CD4-positive, CD25-positive, alpha-beta regulatory T cell (primary cell): ENCODE data around the gene MYOM1. TPM values are rescaled to one million over a fixed set of nuclear protein-coding genes. Genes with fewer than 3 reads are reported as not detected.
"Not testable (repeated sequence)": the region's sequence is repeated elsewhere in the genome, so short reads cannot be mapped to it uniquely, and the experiment has no call there.

Experiments used
- ATAC-seq, 2 donors: fragments of 150-1000 bp; cut with Tn5 transposase; one replicate each; pipeline ENCODE4 v1.10.0; 2021; ENCODE audit warnings: low read depth in 2 of 2, moderate number of reproducible peaks in 2 of 2, moderate library complexity in 1 of 2
- DNase-seq, 3 donors: peaks; one replicate each; pipeline versions ENCODE4 v3.0.0 to v3.0.0-alpha.2; 2012 to 2022; ENCODE audit warnings: mixed read lengths in 1 of 3
- H3K27ac ChIP-seq: one replicate; pipeline ENCODE4 v1.7.0; 2013; ENCODE audit warnings: mild to moderate bottlenecking, low read length; ENCODE audit not compliant: insufficient read depth, poor library complexity, severe bottlenecking
- H3K27me3 ChIP-seq: one replicate; pipeline ENCODE4 v1.7.0; 2013; ENCODE audit warnings: low read length; ENCODE audit not compliant: control insufficient read depth, insufficient read depth
- H3K36me3 ChIP-seq: one replicate; pipeline ENCODE4 v1.7.0; 2013; ENCODE audit warnings: mild to moderate bottlenecking, low read length, moderate library complexity; ENCODE audit not compliant: control insufficient read depth, insufficient read depth
- H3K4me1 ChIP-seq: 2 replicates; pipeline ENCODE4 v1.7.0; 2013; ENCODE audit warnings: mild to moderate bottlenecking, low read length; ENCODE audit not compliant: insufficient read depth, control insufficient read depth, poor library complexity, severe bottlenecking
- H3K4me3 ChIP-seq: one replicate; pipeline ENCODE4 v1.7.0; 2013; ENCODE audit warnings: low read depth, mild to moderate bottlenecking, low read length, moderate library complexity
- H3K9me3 ChIP-seq, 2 experiments: 1 replicate in 1 of 2; 2 replicates in 1 of 2; pipeline ENCODE4 v1.7.0; 2013; ENCODE audit warnings: low read length in 2 of 2, mild to moderate bottlenecking in 1 of 2, moderate library complexity in 1 of 2; ENCODE audit not compliant: control insufficient read depth in 2 of 2
- H3K27ac Mint-ChIP-seq, 3 donors: one replicate each; pipeline ENCODE4 v1.8.0; 2020 to 2022; ENCODE audit warnings: mild to moderate bottlenecking in 3 of 3, mixed read lengths in 3 of 3, moderate library complexity in 2 of 3
- H3K27me3 Mint-ChIP-seq: one replicate; pipeline ENCODE4 v1.8.0; 2022; ENCODE audit warnings: mild to moderate bottlenecking, mixed read lengths
- H3K36me3 Mint-ChIP-seq: one replicate; pipeline ENCODE4 v1.8.0; 2020; ENCODE audit warnings: mixed read lengths
- H3K4me1 Mint-ChIP-seq, 4 donors: one replicate each; pipeline ENCODE4 v1.8.0; 2020 to 2022; ENCODE audit warnings: mixed read lengths in 4 of 4, mild to moderate bottlenecking in 1 of 4
- H3K4me3 Mint-ChIP-seq, 4 donors: one replicate each; pipeline ENCODE4 v1.8.0; 2020 to 2022; ENCODE audit warnings: mild to moderate bottlenecking in 4 of 4, mixed read lengths in 4 of 4, moderate library complexity in 3 of 4
- H3K9me3 Mint-ChIP-seq, 7 donors: one replicate each; pipeline ENCODE4 v1.8.0; 2020 to 2022; ENCODE audit warnings: mixed read lengths in 7 of 7, mild to moderate bottlenecking in 3 of 7, moderate library complexity in 2 of 7
- polyA plus RNA-seq, 4 donors: library from polyadenylated mRNA; unstranded; fragments of 300-500 nt; fragmentation: Illumina TruSeq; gene quantifications; one replicate each; pipeline ENCODE4 v1.2.3, GENCODE V29; 2021
- total RNA-seq: library from RNA; stranded (reverse); gene quantifications from one replicate; pipeline ENCODE4 v1.2.3, GENCODE V29; 2022

The MYOM1 gene
- total and polyA plus RNA-seq, 5 donors from 2014 or later: 0.03 to 1.4 (median 0.49) TPM

DNA sequence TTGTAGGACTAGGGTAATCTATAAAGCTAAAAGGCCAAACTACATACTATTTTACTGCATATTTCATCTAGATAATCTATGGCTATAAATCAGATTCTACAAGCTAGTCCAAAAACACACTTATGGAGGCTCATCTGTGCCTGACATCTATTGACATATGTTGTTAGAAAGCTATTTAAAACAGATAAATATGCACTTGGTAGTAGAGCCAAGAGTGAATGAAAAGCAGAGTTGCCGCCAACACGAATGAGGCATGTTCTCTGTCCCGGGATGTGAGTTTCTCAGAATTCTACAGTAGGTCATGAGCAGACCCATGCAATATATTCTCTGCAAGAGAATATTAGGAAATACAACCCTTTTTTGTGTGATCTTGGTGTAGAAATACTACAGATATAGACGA is 140.1 kb downstream of the MYOM1 start:
- Mint-ChIP-seq H3K36me3 (peaks cover 11% of the 10 kb centered on the region), H3K27ac (no peak overlapping the region), H3K9me3 (no peaks in the 10 kb centered on the region), H3K4me3 (no peak overlapping the region), H3K4me1 (no peaks in the 10 kb centered on the region), H3K27me3 (no peaks in the 10 kb centered on the region)
- Histone ChIP-seq H3K9me3 (no peaks in the 10 kb centered on the region), H3K4me1 (peaks cover 2% of the 10 kb centered on the region), H3K27me3 (no peaks in the 10 kb centered on the region), H3K27ac (no peak overlapping the region), H3K4me3 (no peak overlapping the region), H3K36me3 (no peaks in the 10 kb centered on the region)
- ATAC-seq (no peak), DNase-seq (no peak)

DNA sequence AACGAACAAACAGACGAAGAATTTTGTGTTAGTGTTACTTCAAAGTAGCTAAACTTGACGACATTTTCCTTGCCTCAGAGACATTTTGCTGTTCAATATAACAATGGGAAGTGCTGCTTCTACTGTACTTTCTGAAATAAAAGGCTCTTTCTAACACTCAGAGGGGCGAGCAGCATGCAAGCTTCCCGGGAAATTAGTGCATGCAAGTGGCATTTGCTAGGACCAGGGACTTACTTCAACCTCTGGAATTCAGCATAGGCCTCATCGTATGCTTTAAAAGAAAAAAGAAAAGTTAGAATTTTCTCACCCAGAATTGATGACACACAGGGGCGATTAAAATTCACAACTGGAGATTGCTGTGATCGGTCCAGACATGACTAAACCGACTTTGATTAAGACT is 144.3 kb downstream of the MYOM1 start:
- peaks cover 14% of the 10 kb centered on the region for H3K36me3 Mint-ChIP-seq
- Histone ChIP-seq H3K36me3 (no peaks in the 10 kb centered on the region), H3K27ac (no peak overlapping the region), H3K9me3 (no peaks in the 10 kb centered on the region), H3K4me3 (no peak overlapping the region), H3K27me3 (no peaks in the 10 kb centered on the region), H3K4me1 (peaks cover 2% of the 10 kb centered on the region)
- H3K27me3 Mint-ChIP-seq: no peaks in the 10 kb centered on the region
- no peak overlapping the region for H3K4me3 Mint-ChIP-seq
- no peaks in the 10 kb centered on the region for H3K4me1 Mint-ChIP-seq
- DNase-seq: no peak
- H3K9me3 Mint-ChIP-seq: no peaks in the 10 kb centered on the region
- peak overlapping the region in 2 of 3 donors; percentile 0 to 21 for H3K27ac Mint-ChIP-seq
- no peak for ATAC-seq

DNA sequence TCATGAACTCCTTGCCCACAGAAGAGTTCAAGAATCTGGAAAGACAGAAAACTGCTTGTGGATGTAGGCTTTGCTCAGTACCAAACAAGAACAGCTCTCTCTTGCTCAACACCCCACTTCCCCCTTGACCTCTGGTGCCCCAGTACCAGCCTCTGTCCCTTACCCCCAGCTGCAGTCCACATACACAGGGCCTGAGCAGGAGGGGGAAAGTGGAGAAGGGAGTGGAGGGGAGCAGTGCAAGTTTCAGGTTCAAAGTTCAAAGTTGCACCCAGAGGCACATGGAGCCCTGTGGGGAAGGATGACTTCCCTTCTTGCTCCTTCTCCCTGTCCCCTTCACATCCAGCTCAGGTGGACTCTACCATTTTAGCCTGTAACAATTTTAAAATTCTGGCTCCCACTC is 145.7 kb downstream of the MYOM1 start:
- no peak overlapping the region for H3K27ac Mint-ChIP-seq
- ATAC-seq (no peak), DNase-seq (no peak)
- H3K9me3 Mint-ChIP-seq: no peaks in the 10 kb centered on the region
- H3K27me3 ChIP-seq: no peaks in the 10 kb centered on the region
- H3K9me3 ChIP-seq: no peaks in the 10 kb centered on the region
- peaks cover 2% of the 10 kb centered on the region for H3K4me1 ChIP-seq
- peaks cover 0 to 12% (median 0%) of the 10 kb centered on the region in 4 donors for H3K4me1 Mint-ChIP-seq
- no peak overlapping the region for H3K4me3 Mint-ChIP-seq
- H3K27ac ChIP-seq: no peak overlapping the region
- H3K36me3 Mint-ChIP-seq: peaks cover 13% of the 10 kb centered on the region
- H3K27me3 Mint-ChIP-seq: no peaks in the 10 kb centered on the region
- H3K4me3 ChIP-seq: no peak overlapping the region
- no peaks in the 10 kb centered on the region for H3K36me3 ChIP-seq

DNA sequence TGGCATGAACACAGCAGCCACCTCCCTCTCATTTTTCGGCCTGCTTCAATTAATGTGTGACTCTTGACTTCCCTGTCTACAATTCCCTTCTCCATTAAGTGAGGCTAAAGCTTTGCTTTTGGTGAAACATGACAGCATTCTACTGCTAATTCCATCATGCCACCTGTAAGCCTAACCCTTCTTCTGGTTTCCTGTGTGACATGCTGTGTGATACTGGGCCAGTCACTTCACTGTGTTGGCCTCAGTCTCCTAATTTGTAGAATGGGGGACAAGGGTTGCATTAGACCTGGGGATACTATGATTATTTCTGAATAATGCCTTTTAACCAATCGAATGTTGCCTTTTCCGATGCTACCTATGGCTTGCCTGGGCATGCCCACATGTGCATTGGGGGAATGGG is 146.4 kb downstream of the MYOM1 start:
- ATAC-seq, H3K27ac Mint-ChIP-seq, DNase-seq: not testable (repeated sequence)

DNA sequence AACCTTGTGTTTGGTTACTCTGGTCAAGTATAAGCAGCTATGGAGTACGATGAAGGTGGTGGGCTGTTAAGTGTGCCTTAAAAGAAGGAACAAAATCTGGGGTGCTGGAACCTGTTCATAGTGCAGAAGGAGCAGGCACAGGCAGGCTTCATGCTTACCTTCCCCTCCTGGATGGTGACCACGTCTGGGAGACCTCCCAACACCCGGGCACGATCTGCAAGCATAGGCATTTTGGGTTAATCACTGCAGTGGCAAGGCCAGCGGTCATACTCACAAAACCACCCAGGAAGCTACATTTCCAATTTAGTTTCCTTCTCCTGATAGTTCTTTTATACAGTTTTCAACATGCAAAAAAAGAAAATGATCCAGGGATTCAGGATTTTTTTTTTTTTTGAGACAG is 148.1 kb downstream of the MYOM1 start:
- H3K4me1 ChIP-seq: peaks cover 2% of the 10 kb centered on the region
- H3K4me3 Mint-ChIP-seq: no peak overlapping the region
- H3K4me1 Mint-ChIP-seq: peaks cover 0 to 20% (median 6%) of the 10 kb centered on the region in 4 donors
- H3K27ac Mint-ChIP-seq: no peak overlapping the region
- DNase-seq: no peak
- no peak for ATAC-seq
- H3K9me3 ChIP-seq: no peaks in the 10 kb centered on the region
- H3K36me3 Mint-ChIP-seq: peaks cover 16% of the 10 kb centered on the region
- H3K4me3 ChIP-seq: no peak overlapping the region
- no peaks in the 10 kb centered on the region for H3K9me3 Mint-ChIP-seq
- no peaks in the 10 kb centered on the region for H3K27me3 ChIP-seq
- no peaks in the 10 kb centered on the region for H3K36me3 ChIP-seq
- H3K27ac ChIP-seq: no peak overlapping the region
- peaks cover 4% of the 10 kb centered on the region for H3K27me3 Mint-ChIP-seq

More for the DNA sequence above, 146.4 kb downstream of the MYOM1 start:
- H3K36me3 ChIP-seq, H3K4me3 Mint-ChIP-seq, H3K9me3 Mint-ChIP-seq, H3K27me3 ChIP-seq, H3K4me3 ChIP-seq, H3K4me1 ChIP-seq, H3K27ac ChIP-seq, H3K27me3 Mint-ChIP-seq, H3K9me3 ChIP-seq: not testable (repeated sequence)
- Mint-ChIP-seq H3K36me3 (peaks cover 11% of the 10 kb centered on the region), H3K4me1 (peaks cover 0 to 14% (median 0%) of the 10 kb centered on the region in 4 donors)

DNA sequence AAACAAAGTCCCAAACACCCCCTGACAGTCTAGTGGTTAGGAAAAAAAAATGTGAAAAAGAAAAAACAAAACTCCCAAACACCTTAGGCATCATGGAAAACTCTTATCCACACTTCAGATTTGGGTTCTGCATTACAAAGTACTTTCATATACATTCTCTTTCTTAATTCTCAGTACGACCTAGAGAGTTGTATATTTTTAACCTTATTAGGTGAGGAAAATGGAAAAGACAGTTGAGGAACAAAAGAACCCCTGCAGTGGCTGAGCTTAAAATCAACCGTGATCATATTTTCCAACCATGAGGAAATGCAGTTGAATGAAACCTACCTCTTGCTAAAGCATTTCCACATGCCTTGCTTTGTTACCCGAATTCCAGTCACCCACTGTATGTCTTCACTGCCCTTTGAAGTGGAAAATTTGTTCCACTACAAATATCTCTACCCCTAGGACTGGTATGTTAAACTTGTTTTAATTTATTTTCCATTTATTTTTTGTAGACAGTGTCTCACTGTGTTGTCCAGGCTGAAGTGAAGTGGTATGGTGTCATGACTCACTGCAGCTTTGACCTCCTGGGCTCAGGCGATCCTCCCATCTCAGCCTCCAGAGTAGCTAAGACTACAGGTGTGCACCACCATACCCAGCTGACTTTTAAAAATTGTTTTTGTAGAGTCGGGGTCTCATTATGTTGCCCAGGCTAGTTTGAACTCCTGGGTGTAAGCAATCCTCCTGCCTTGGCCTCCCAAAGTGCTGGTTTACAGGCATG is 149.9 kb downstream of the MYOM1 start:
- H3K27me3 ChIP-seq: no peaks in the 10 kb centered on the region
- Mint-ChIP-seq H3K36me3 (peaks cover 16% of the 10 kb centered on the region), H3K27ac (peak overlapping the region in 1 of 3 donors; percentile 52), H3K4me1 (peaks cover 0 to 20% (median 6%) of the 10 kb centered on the region in 4 donors), H3K4me3 (no peak overlapping the region), H3K27me3 (peaks cover 4% of the 10 kb centered on the region), H3K9me3 (no peaks in the 10 kb centered on the region)
- H3K4me1 ChIP-seq: no peaks in the 10 kb centered on the region
- H3K4me3 ChIP-seq: no peak overlapping the region
- no peaks in the 10 kb centered on the region for H3K36me3 ChIP-seq
- H3K27ac ChIP-seq: no peak overlapping the region
- DNase-seq (no peak), ATAC-seq (no peak)
- H3K9me3 ChIP-seq: no peaks in the 10 kb centered on the region

DNA sequence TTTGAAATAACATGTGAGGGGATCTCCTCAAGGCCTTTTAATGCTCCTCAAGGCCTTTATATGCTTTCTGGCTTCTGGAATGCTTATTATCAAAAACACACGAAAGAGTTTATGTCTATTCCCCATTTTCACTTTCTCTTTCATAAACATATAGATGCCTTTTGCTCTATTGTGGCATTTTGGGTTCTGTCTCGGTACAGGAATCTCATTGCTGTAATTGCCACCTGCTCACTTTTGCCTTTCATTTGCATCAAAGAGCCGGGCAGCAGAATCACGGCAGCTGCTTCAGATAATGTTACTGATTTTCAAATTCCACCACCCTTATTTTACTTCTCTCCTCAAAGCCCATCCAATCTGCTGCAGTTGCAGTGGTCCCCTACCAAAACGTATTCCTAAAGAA is 152.0 kb downstream of the MYOM1 start:
- H3K36me3 Mint-ChIP-seq: peaks cover 10% of the 10 kb centered on the region
- H3K27ac Mint-ChIP-seq: peak overlapping the region in 2 of 3 donors; percentile 10 to 67
- no peak overlapping the region for H3K27ac ChIP-seq
- H3K9me3 ChIP-seq: no peaks in the 10 kb centered on the region
- peaks cover 5% of the 10 kb centered on the region for H3K4me1 ChIP-seq
- H3K27me3 ChIP-seq: no peaks in the 10 kb centered on the region
- H3K36me3 ChIP-seq: no peaks in the 10 kb centered on the region
- peaks cover 4% of the 10 kb centered on the region for H3K27me3 Mint-ChIP-seq
- no peaks in the 10 kb centered on the region for H3K9me3 Mint-ChIP-seq
- peak overlapping the region in 1 of 4 donors; percentile 0 for H3K4me3 Mint-ChIP-seq
- no peak overlapping the region for H3K4me3 ChIP-seq
- ATAC-seq (no peak), DNase-seq (no peak)
- H3K4me1 Mint-ChIP-seq: peaks cover 5 to 27% (median 12%) of the 10 kb centered on the region in 4 donors

DNA sequence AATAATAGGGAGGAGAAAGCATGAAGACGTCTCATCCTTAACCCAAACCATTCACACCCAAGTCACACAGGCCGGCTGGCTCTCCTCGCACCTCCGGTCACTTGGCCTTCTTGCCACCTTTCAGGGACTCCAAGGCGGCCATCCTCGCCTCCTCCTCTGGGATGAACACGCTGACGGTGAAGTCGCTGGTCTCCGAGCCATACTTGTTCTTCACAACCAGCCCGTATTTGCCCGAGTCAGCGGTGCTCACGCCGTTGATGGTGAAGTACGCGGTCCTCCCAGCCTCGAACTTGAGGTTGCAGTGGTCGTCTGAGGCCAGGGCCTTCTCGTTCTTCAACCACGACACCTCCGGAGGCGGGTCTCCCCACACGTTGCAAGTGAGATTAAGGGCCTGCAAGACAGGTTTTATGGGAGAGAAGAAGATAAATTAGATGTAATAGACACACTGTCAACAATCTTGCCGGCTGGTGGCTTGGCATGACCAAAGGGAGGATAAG is 152.6 kb downstream of the MYOM1 start:
- Histone ChIP-seq H3K9me3 (no peaks in the 10 kb centered on the region), H3K4me3 (no peak overlapping the region), H3K27me3 (no peaks in the 10 kb centered on the region), H3K36me3 (no peaks in the 10 kb centered on the region), H3K27ac (no peak overlapping the region), H3K4me1 (peaks cover 10% of the 10 kb centered on the region)
- no peaks in the 10 kb centered on the region for H3K9me3 Mint-ChIP-seq
- DNase-seq (no peak), ATAC-seq (no peak)
- H3K27ac Mint-ChIP-seq: peak overlapping the region in 2 of 3 donors; percentile 1 to 10
- H3K27me3 Mint-ChIP-seq: peaks cover 4% of the 10 kb centered on the region
- H3K4me3 Mint-ChIP-seq: no peak overlapping the region
- peaks cover 6 to 32% (median 15%) of the 10 kb centered on the region in 4 donors for H3K4me1 Mint-ChIP-seq
- peaks cover 10% of the 10 kb centered on the region for H3K36me3 Mint-ChIP-seq
